K562 (cell line): ENCODE measurements around the gene ABHD16A. TPM values are rescaled to one million over a fixed set of nuclear protein-coding genes. Genes with fewer than 3 reads are reported as not detected.
A peak's percentile ranks its signal among the peaks of the same experiment; 100 is the strongest.

ENCODE experiments used
- GABPB1 ChIP-seq: sonication (generic); formaldehyde crosslinking; IDR thresholded peaks from 2 replicates; pipeline ENCODE4 v1.8.0; 2022; ENCODE audit warnings: mild to moderate bottlenecking, missing genetic modification reagents
- KLF1 ChIP-seq: fragments of 450-650 bp; IDR thresholded peaks from 2 replicates; pipeline ENCODE4 v1.6.1; 2016; ENCODE audit warnings: missing genetic modification characterization, missing compliant biosample characterization
- MCM2 ChIP-seq: fragments of 450-650 bp; IDR thresholded peaks from 2 replicates; pipeline ENCODE4 v1.6.1; 2017; ENCODE audit warnings: low read depth, mild to moderate bottlenecking
- ZNF143 ChIP-seq: sonication (generic); formaldehyde crosslinking; IDR thresholded peaks from 2 replicates; pipeline ENCODE4 v1.9.0; 2022; ENCODE audit warnings: mild to moderate bottlenecking, missing genetic modification reagents
- ZNF644 ChIP-seq: fragments of 200-800 bp; sonication (Bioruptor generic); IDR thresholded peaks from 2 replicates; pipeline ENCODE4 v1.6.1; 2016; ENCODE audit warnings: low read depth, missing genetic modification characterization, missing compliant biosample characterization
- ZNF696 ChIP-seq: fragments of 250-450 bp; sonication (Bioruptor Pico); conservative IDR thresholded peaks from 2 replicates; pipeline ENCODE4 v1.4.0; 2020; ENCODE audit warnings: mild to moderate bottlenecking, moderate library complexity
- ZNF76 ChIP-seq: fragments of 250-450 bp; sonication (Bioruptor Pico); IDR thresholded peaks from 2 replicates; pipeline ENCODE4 v1.4.0; 2020; ENCODE audit warnings: mild to moderate bottlenecking, moderate library complexity, borderline replicate concordance
- polyA plus RNA-seq, 8 experiments: library from polyadenylated mRNA; depleted of rRNA in 4 of 8; stranded (reverse) in 5 of 8; unstranded in 3 of 8; fragments of >200 nt; fragmentation: Nextera tagmentation in 2 of 8; fragmentation: Illumina TruSeq in 1 of 8; extraction: Ambion mirVana in 2 of 8; extraction: Trizol in 1 of 8; gene quantifications; 2 replicates each; pipeline versions ENCODE4 v1.2.1 to v1.2.3, GENCODE V29; 2011 to 2014; ENCODE audit warnings: inconsistent platforms in 1 of 8, missing spikeins in 1 of 8
- total RNA-seq, 7 experiments: library from RNA; depleted of rRNA in 6 of 7; stranded (reverse); fragments of >200 nt in 6 of 7; fragmentation: Illumina TruSeq in 2 of 7; extraction: Trizol in 2 of 7; gene quantifications; 2 replicates each; pipeline versions ENCODE4 v1.2.1 to v1.2.3, GENCODE V29; 2011 to 2021; ENCODE audit warnings: low replicate concordance in 1 of 7
- TF ChIP-seq, protein P1 (sequence below): fragments of 450-650 bp; formaldehyde crosslinking; IDR thresholded peaks from 2 replicates; pipeline ENCODE4 v1.4.0; 2020; ENCODE audit warnings: mild to moderate bottlenecking, mixed read lengths
- TF ChIP-seq, protein P2 (sequence below): IDR thresholded peaks from 3 replicates; pipeline ENCODE4 v1.6.1; 2011; ENCODE audit warnings: borderline replicate concordance, mild to moderate bottlenecking; ENCODE audit not compliant: insufficient read length, insufficient read depth
- TF ChIP-seq, protein P3 (sequence below): fragments of 450-650 bp; IDR thresholded peaks from 2 replicates; pipeline ENCODE4 v1.6.1; 2017; ENCODE audit warnings: antibody characterized with exemption, mild to moderate bottlenecking
- TF ChIP-seq, protein P4 (sequence below), 2 experiments: fragments of 450-650 bp; IDR thresholded peaks; 2 replicates each; pipeline ENCODE4 v1.6.1; 2018; ENCODE audit warnings: mild to moderate bottlenecking in 2 of 2, low read depth in 1 of 2; ENCODE audit not compliant: partially characterized antibody in 2 of 2
- TF ChIP-seq, protein P5 (sequence below): fragments of 250-450 bp; sonication (Bioruptor Pico); IDR thresholded peaks from 2 replicates; pipeline ENCODE4 v1.8.0; 2021; ENCODE audit warnings: mild to moderate bottlenecking, moderate library complexity

Gene ABHD16A
- total and polyA plus RNA-seq, 9 of the 15 experiments (the other 6 are each of a cell fraction or from before 2014, with no cell fraction given): 25.8 to 120 (median 81.6) TPM

DNA sequence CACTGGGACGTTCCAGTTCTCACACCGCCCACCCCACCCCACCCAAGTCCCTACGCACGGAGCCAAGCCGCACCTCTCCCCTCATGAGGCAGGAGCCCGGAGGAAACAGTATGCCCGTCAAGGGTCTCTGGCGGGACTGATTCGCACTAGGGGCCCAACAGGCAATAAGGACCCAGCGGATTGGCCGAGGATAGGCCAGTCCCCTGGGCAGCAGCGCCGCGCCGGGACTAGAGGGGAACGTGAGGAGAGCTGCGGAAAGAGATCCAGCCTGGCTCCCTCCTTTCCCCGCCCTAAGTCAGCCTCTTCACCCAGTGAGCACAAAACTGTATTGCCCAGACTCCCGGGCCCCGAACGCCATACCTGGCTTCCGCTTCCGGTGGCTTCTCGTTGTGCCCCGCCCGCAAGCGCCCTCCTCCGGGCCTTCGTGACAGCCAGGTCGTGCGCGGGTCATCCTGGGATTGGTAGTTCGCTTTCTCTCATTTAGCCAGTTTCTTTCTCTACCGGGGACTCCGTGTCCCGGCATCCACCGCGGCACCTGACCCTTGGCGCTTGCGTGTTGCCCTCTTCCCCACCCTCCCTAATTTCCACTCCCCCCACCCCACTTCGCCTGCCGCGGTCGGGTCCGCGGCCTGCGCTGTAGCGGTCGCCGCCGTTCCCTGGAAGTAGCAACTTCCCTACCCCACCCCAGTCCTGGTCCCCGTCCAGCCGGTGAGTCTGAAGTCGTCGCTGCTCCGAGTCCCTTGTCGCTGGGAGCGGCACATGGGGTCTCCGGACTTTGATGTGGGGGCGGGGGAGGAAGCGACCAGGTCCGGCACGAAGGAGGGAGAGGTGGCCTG lies 37.4 kb downstream of the ABHD16A start, which contains the start of gene CSNK2B (continued):
- TF ChIP-seq, protein P1, sequence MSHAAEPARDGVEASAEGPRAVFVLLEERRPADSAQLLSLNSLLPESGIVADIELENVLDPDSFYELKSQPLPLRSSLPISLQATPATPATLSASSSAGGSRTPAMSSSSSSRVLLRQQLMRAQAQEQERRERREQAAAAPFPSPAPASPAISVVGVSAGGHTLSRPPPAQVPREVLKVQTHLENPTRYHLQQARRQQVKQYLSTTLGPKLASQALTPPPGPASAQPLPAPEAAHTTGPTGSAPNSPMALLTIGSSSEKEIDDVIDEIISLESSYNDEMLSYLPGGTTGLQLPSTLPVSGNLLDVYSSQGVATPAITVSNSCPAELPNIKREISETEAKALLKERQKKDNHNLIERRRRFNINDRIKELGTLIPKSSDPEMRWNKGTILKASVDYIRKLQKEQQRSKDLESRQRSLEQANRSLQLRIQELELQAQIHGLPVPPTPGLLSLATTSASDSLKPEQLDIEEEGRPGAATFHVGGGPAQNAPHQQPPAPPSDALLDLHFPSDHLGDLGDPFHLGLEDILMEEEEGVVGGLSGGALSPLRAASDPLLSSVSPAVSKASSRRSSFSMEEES (CRISPR knock-in tag): no peak
- TF ChIP-seq, protein P2, sequence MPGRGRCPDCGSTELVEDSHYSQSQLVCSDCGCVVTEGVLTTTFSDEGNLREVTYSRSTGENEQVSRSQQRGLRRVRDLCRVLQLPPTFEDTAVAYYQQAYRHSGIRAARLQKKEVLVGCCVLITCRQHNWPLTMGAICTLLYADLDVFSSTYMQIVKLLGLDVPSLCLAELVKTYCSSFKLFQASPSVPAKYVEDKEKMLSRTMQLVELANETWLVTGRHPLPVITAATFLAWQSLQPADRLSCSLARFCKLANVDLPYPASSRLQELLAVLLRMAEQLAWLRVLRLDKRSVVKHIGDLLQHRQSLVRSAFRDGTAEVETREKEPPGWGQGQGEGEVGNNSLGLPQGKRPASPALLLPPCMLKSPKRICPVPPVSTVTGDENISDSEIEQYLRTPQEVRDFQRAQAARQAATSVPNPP: no peak
- TF ChIP-seq ZNF76 (CRISPR knock-in tag) (peak; percentile 31; the same call in 1 of the 2 replicates), ZNF143 (peak; percentile 96), MCM2 (no peak), KLF1 (tag) (peak; percentile 57; the same call in 1 of the 2 replicates), GABPB1 (peak; percentile 96), ZNF696 (CRISPR knock-in tag) (0 out of 2 replicates have a peak, but pooled peaks have one; percentile 1), ZNF644 (tag) (peak; percentile 95)
- TF ChIP-seq, protein P3, sequence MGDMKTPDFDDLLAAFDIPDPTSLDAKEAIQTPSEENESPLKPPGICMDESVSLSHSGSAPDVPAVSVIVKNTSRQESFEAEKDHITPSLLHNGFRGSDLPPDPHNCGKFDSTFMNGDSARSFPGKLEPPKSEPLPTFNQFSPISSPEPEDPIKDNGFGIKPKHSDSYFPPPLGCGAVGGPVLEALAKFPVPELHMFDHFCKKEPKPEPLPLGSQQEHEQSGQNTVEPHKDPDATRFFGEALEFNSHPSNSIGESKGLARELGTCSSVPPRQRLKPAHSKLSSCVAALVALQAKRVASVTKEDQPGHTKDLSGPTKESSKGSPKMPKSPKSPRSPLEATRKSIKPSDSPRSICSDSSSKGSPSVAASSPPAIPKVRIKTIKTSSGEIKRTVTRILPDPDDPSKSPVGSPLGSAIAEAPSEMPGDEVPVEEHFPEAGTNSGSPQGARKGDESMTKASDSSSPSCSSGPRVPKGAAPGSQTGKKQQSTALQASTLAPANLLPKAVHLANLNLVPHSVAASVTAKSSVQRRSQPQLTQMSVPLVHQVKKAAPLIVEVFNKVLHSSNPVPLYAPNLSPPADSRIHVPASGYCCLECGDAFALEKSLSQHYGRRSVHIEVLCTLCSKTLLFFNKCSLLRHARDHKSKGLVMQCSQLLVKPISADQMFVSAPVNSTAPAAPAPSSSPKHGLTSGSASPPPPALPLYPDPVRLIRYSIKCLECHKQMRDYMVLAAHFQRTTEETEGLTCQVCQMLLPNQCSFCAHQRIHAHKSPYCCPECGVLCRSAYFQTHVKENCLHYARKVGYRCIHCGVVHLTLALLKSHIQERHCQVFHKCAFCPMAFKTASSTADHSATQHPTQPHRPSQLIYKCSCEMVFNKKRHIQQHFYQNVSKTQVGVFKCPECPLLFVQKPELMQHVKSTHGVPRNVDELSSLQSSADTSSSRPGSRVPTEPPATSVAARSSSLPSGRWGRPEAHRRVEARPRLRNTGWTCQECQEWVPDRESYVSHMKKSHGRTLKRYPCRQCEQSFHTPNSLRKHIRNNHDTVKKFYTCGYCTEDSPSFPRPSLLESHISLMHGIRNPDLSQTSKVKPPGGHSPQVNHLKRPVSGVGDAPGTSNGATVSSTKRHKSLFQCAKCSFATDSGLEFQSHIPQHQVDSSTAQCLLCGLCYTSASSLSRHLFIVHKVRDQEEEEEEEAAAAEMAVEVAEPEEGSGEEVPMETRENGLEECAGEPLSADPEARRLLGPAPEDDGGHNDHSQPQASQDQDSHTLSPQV: no peak
- TF ChIP-seq, protein P4, sequence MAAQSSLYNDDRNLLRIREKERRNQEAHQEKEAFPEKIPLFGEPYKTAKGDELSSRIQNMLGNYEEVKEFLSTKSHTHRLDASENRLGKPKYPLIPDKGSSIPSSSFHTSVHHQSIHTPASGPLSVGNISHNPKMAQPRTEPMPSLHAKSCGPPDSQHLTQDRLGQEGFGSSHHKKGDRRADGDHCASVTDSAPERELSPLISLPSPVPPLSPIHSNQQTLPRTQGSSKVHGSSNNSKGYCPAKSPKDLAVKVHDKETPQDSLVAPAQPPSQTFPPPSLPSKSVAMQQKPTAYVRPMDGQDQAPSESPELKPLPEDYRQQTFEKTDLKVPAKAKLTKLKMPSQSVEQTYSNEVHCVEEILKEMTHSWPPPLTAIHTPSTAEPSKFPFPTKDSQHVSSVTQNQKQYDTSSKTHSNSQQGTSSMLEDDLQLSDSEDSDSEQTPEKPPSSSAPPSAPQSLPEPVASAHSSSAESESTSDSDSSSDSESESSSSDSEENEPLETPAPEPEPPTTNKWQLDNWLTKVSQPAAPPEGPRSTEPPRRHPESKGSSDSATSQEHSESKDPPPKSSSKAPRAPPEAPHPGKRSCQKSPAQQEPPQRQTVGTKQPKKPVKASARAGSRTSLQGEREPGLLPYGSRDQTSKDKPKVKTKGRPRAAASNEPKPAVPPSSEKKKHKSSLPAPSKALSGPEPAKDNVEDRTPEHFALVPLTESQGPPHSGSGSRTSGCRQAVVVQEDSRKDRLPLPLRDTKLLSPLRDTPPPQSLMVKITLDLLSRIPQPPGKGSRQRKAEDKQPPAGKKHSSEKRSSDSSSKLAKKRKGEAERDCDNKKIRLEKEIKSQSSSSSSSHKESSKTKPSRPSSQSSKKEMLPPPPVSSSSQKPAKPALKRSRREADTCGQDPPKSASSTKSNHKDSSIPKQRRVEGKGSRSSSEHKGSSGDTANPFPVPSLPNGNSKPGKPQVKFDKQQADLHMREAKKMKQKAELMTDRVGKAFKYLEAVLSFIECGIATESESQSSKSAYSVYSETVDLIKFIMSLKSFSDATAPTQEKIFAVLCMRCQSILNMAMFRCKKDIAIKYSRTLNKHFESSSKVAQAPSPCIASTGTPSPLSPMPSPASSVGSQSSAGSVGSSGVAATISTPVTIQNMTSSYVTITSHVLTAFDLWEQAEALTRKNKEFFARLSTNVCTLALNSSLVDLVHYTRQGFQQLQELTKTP (IDR thresholded peaks at IDR 0.05; ENCODE audit: low read depth in 1 of 2, partially characterized antibody in 2 of 2): peak in 1 of 2 experiments; percentile 99
- TF ChIP-seq, protein P5, sequence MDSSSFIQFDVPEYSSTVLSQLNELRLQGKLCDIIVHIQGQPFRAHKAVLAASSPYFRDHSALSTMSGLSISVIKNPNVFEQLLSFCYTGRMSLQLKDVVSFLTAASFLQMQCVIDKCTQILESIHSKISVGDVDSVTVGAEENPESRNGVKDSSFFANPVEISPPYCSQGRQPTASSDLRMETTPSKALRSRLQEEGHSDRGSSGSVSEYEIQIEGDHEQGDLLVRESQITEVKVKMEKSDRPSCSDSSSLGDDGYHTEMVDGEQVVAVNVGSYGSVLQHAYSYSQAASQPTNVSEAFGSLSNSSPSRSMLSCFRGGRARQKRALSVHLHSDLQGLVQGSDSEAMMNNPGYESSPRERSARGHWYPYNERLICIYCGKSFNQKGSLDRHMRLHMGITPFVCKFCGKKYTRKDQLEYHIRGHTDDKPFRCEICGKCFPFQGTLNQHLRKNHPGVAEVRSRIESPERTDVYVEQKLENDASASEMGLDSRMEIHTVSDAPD: no peak
